GM03348 (cell line): ENCODE results near the gene ZNF620.
A peak's percentile ranks its signal among the peaks of the same experiment; 100 is the strongest.
"Not testable (repeated sequence)": the region's sequence is repeated elsewhere in the genome, so short reads cannot be mapped to it uniquely, and the experiment has no call there.

Experiments
- DNase-seq: peaks from one replicate; pipeline ENCODE4 v3.0.0; 2012; ENCODE audit warnings: low spot score

The ZNF620 gene

GRCh38 chr3:40505599-40506462 lies at the start of gene ZNF620:
TSS of gene ZNF620 (plus strand) at chr3:40506039. CDS start at chr3:40506353, 314 bp downstream.
- peak; percentile 48 for DNase-seq

- DNase-seq: no peak
Observed at GRCh38 chr3:40456279-40456939, 49.4 kb upstream of the ZNF620 start.

DNA sequence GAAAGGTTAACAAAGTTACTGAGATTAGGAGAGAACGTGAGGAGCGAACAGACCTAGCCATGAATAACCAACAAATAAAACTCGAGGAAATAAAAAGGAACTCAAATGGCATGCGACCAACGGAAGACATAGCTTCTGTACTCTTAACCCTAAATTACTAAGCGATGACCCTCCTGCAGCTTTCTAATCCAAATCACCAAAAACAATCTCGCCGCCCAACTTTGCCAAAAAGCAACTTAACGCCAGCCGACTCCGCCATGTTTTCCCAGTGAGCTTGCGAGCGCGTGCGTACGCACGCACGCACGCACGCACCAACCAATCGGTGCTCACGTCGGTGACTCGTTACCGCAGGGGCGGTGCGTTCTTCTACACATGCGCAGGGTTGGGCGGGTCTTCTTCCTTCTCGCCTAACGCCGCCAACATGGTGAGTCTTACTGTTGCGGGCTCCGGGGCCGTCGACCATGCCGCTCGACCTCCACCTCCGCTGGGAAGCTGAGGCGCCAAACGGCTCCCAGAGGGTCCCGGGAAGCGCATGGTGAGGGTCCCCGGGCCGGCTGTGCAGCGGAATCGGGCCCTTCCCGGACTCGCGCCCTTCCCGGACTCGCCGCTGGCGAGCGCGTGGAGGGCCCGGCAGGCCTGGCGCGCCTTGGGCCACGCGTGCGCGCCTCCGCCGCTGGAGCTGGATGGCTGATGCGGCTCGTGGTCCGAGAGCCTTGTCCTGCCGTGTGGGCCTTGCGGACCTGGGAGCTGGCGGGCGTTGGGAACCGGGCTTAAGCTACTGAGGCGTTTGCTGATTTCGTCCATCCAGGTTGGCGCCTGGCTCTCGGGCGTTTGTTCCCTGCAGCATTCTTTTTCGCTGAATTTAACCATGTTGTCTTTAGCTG lies 48.7 kb upstream of the ZNF620 start, which contains the start of gene RPL14:
Gene RPL14, plus strand, starts transcription at position 400 of the 884 bp plus-strand sequence. Its CDS starts 133 bp downstream, at position 533.
- peak; percentile 97 for DNase-seq

DNA sequence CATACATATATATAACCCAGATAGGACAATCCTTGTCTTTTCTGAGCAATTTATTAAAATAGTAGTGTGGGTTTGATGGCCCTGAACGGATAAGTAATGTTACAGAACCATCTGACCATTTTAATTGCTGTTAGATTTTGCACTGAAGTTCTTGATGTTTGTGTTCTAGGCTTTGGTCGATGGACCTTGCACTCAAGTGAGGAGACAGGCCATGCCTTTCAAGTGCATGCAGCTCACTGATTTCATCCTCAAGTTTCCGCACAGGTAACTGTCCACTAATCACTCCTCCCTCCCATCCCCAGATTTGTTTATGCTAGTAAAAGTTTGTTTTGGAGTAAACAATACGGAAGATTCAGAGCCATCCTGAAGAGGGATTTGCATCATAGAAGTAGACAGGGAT lies 47.4 kb upstream of the ZNF620 start:
- no peak for DNase-seq

GRCh38 chr3:40460481-40460880 lies 45.4 kb upstream of the ZNF620 start:
- not testable (repeated sequence) for DNase-seq

GRCh38 chr3:40461161-40461560 lies 44.7 kb upstream of the ZNF620 start:
- DNase-seq: no peak

DNA sequence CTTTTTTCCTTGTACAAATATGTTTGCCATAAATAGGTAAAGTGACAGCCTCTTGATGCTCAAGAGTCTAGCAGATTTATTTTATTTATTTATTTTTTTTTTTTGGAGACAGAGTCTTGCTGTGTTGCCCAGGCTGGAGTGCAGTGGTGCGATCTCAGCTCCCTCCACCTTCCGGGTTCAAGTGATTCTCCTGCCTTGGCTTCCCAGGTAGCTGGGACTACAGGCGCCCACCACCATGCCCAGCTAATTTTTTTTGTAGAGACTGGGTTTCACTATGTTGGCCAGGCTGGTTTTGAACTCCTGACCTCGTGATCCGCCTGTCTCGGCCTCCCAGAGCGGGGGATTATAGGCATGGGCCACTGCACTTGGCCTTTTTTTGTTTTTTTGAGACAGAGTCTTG lies 43.0 kb upstream of the ZNF620 start:
- DNase-seq: not testable (repeated sequence)

- DNase-seq: no peak
Observed at GRCh38 chr3:40463579-40463978, 42.3 kb upstream of the ZNF620 start.

GRCh38 chr3:40464339-40465110 lies 41.3 kb upstream of the ZNF620 start:
- no peak for DNase-seq

DNA sequence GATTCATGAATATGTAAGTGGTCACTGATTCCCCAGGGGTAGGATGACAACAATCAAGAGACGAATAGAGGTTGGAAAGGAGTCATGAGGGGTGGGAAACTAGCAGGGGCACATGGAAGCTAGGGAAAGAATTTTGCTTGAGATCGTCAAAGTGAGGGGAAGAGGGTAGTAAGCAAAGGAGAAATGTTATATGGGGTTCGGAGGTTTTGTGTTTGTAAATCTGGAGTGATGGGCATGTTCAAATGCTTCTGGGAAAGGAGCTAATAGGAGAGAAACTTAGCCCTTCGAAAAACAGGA lies 40.8 kb upstream of the ZNF620 start:
- DNase-seq: no peak

- no peak for DNase-seq
Observed at GRCh38 chr3:40465456-40465855, 40.4 kb upstream of the ZNF620 start.

- DNase-seq: no peak
Observed at GRCh38 chr3:40468018-40468417, 37.8 kb upstream of the ZNF620 start.

- DNase-seq: no peak
Observed at GRCh38 chr3:40470701-40471100, 35.1 kb upstream of the ZNF620 start.

- DNase-seq: peak; percentile 89
Observed at GRCh38 chr3:40476478-40477470, 29.1 kb upstream of the ZNF620 start, which contains the start of gene ZNF619. TSS of gene ZNF619 (plus strand) at chr3:40477122. CDS start at chr3:40477980, 858 bp downstream.

DNA sequence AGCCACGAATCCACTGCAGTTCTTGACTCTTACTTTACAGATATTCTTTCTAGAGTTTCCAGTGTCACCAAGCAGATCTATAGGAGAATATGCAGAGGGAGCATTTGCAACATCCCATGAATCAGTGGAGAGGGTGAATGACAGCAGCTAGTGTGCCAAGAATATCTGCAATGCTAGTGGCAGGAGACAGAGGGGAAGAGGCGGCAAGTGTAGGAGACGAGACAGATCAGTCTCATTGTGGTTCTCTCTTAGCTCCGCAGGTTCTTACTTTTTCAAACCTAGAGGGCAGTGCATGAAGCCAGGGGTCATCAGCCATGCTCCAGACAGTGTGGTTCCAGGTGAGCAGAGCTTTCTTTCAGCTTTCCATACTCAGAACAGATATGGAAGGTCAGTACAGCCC lies 28.2 kb upstream of the ZNF620 start:
- DNase-seq: peak; percentile 16

- DNase-seq: no peak
Observed at GRCh38 chr3:40487172-40487571, 18.7 kb upstream of the ZNF620 start.

DNA sequence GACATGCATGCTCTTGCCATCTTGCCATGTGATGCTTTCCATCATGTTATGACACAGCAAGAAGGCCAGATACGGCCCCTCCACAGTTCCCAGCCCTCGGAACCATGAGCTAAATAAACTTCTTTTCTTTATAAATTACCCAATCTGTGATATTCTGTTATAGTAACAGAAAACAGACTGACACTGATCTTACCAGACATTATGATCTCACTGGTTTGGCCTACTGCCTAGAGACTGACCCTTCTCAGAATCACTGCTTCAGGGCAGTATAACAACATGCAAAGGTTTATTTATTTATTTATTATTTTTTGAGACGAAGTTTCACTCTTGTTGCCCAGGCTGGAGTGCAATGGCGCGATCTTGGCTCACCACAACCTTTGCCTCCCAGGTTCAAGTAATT lies 14.9 kb upstream of the ZNF620 start:
- DNase-seq: no peak

DNA sequence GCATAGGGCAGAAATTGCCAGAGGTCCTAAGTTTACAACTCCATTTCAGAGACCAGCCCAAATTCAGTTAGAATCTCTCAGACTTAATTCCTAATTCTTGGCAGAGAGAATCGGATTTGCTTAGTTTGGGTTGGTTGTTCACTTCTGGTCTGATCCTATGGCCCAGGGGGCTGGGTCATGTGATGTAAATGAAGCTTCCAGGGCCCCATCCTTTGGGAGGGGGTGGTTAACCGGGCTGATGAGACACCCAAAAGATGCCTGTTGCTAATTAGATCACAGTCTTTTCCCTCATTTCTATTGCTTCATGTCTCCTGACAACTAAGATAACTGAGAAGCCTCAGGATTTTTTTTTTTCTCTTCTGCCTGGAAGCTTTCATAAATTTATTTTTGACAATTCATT lies 11.1 kb upstream of the ZNF620 start:
- peak; percentile 16 for DNase-seq

GRCh38 chr3:40497288-40497687 lies 8.6 kb upstream of the ZNF620 start:
- DNase-seq: no peak

GRCh38 chr3:40499952-40500351 lies 5.9 kb upstream of the ZNF620 start:
- no peak for DNase-seq
